HG02642 (cell line): Measurements from ENCODE around the gene KLF16.

ENCODE experiments used
- ATAC-seq: cut with Tn5 transposase; IDR thresholded peaks from one replicate; pipeline ENCODE4 v1.9.1; 2021; ENCODE audit warnings: mild to moderate bottlenecking; ENCODE audit not compliant: unreplicated experiment, poor library complexity

The KLF16 gene

DNA sequence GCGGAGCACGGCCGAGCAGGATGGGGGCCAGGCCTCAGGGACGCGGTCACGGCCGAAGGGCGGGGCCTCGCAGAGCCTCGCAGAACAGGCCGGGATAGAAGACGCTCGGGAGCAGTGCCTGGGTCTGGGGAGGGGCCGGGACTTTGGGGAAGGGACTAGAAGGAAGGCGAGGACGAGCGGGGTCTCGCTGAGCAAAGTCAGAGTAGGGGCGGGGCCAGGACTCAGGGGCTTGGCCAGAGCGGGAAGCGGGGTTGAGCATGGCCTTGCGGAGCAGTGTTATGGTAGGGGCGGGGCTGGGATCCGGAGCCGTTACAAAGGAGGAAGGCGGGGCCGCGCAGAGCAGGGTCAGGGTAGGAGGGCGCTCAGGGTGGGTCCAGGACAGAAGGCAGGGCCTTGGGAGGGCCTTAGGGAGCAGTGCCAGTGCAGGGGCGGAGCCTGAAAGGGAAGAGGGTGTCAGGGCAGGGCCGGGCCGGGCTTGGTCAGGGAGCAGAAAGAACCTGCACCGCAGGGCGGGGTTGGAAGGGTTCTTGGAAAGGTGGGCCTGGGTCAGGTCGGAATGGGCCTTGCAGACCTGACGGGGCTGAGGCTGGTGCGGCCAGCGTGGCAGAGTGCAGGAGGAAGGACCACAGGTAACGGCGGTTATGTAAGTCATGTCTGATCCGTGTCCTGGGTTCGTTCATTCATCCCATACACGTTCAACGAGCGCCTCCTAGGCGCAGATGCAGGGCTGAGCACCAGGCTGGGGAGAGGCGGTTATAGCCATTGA lies 50.8 kb downstream of the KLF16 start:
- peak; percentile 71 for ATAC-seq

- ATAC-seq = peak; percentile 20
Observed at GRCh38 chr19:1811942-1812425, 51.4 kb downstream of the KLF16 start, which contains the start of gene ATP8B3. ATP8B3 (minus strand) TSS chr19:1812276; CDS start chr19:1811736, 540 bp downstream.

- no peak for ATAC-seq
Observed at GRCh38 chr19:1811472-1811894, 51.9 kb downstream of the KLF16 start.

DNA sequence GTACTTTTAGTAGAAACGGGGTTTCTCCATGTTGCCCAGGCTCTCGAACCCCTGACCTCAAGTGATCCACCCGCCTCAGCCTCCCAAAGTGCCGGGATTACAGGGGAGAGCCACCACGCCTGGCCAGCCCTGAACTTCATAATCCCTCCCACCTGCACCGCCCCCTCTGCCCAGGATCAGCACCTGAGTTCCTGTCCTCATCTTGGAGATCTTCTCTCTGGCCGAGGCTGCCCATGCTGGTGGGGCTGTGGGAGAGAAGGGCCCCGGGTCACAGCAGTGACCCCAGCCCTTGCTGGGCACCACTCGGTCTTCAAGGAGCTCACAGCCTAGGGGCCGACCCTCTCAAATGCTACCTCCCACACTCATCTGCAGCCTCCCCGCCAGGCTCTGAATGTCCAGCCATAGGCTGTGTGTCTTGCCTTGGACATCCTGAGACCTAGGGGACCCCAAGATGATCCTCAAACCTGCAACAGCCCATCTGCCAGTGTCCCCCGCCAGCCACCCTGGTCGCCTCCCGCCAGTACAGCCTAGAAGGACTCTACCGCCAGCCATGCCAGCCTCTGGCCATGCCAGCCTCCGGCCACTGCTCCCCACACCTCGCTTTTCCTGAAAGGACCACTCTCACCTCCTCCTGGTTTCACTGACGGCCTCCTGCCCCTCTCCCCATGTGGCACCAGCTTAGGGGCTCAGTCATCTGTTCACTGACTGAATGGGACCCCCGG lies 52.8 kb downstream of the KLF16 start:
- no peak for ATAC-seq

DNA sequence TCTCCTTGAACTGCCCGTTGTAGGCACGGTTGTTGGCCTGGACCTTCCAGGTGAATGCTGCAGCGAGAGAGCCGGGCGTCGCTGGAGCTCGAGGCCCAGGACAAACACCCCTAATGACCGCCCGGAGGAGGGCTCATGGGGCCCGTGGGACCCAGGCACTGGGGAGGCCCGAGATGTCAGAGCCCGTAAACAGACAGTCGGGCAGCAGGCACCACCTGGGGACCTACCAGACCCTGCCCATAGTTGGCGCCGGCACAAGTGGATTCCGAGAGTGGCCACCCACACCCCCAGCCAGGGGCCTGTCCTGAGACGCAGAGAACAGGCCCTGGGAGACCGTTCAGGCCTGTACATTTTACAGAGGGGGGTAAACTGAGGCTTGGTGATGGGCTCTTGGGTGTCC lies 53.7 kb downstream of the KLF16 start:
- ATAC-seq = no peak

- no peak for ATAC-seq
Observed at GRCh38 chr19:1808395-1808731, 55.0 kb downstream of the KLF16 start.

- ATAC-seq = no peak
Observed at GRCh38 chr19:1807695-1808394, 55.5 kb downstream of the KLF16 start.

GRCh38 chr19:1807030-1807694 lies 56.2 kb downstream of the KLF16 start:
- no peak for ATAC-seq

- no peak for ATAC-seq
Observed at GRCh38 chr19:1806184-1807029, 57.0 kb downstream of the KLF16 start.

- no peak for ATAC-seq
Observed at GRCh38 chr19:1805401-1806183, 57.8 kb downstream of the KLF16 start.

DNA sequence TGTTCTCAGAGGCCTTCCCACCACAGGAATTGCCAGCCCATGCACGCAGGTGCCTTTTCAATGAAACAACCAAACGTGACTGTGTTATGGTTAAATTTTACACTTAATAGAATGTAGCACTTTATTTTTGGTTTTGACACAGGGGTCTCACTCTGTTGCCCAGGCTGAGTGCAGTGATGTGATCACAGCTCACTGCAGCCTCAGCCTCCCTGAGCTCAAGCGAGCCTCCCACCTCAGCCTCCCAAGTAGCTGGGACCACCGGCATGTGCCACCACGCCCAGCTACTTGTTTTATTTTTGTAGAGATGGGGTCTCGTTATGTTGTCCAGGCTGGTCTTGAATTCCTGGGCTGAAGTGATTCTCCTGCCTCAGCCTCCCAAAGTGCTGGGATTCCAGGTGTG lies 58.5 kb downstream of the KLF16 start:
- no peak for ATAC-seq
